Mucosa of stomach (tissue), 1 donor: ENCODE measurements around the gene GLO1.

Source experiments
- H3K27me3 ChIP-seq: one replicate; pipeline ENCODE4 v1.7.0; 2013; ENCODE audit warnings: mild to moderate bottlenecking, low read length; ENCODE audit not compliant: control insufficient read depth, insufficient read depth
- H3K36me3 ChIP-seq: one replicate; pipeline ENCODE4 v1.7.0; 2013; ENCODE audit warnings: low read length; ENCODE audit not compliant: control insufficient read depth, insufficient read depth
- H3K4me1 ChIP-seq: one replicate; pipeline ENCODE4 v1.7.0; 2013; ENCODE audit warnings: mild to moderate bottlenecking, low read length; ENCODE audit not compliant: control insufficient read depth, insufficient read depth
- H3K4me3 ChIP-seq: one replicate; pipeline ENCODE4 v1.7.0; 2013; ENCODE audit warnings: low read length
- H3K9ac ChIP-seq: one replicate; pipeline ENCODE4 v1.7.0; 2013; ENCODE audit warnings: mild to moderate bottlenecking, low read length, moderate library complexity
- H3K9me3 ChIP-seq: one replicate; pipeline ENCODE4 v1.7.0; 2013; ENCODE audit warnings: mild to moderate bottlenecking, low read length, moderate library complexity; ENCODE audit not compliant: control insufficient read depth
- donor health status: Pancreatic carcinoma.

GLO1 gene

GRCh38 chr6:38631186-38631783, 71.7 kb downstream of the GLO1 start:
- H3K27me3 ChIP-seq: no peaks in the 10 kb centered on the region
- no peaks in the 10 kb centered on the region for H3K36me3 ChIP-seq
- H3K9ac ChIP-seq: no peak overlapping the region
- H3K9me3 ChIP-seq: no peaks in the 10 kb centered on the region
- H3K4me3 ChIP-seq: no peak overlapping the region
- H3K4me1 ChIP-seq: peaks cover 20% of the 10 kb centered on the region
